ENCODE data around the gene NUDT9.
"Not testable (repeated sequence)": the region's sequence is repeated elsewhere in the genome, so short reads cannot be mapped to it uniquely, and the experiment has no call there.

NUDT9 gene

GRCh38 chr4:87410679-87411078 is 11.7 kb upstream of the NUDT9 start:
- Histone ChIP-seq H3K9ac (ENCODE audit: low read length) (no peak overlapping the region), H3K27ac (ENCODE audit: low read length) (no peak overlapping the region), H3K27me3 (ENCODE audit: control insufficient read depth, insufficient read depth, low read length) (no peaks in the 10 kb centered on the region), H3K4me3 (ENCODE audit: low read length) (no peak overlapping the region), H3K36me3 (ENCODE audit: control insufficient read depth, low read depth, low read length) (no peaks in the 10 kb centered on the region), H3K4me1 (ENCODE audit: control insufficient read depth, low read depth, low read length) (no peaks in the 10 kb centered on the region), H3K9me3 (ENCODE audit: control insufficient read depth, low read depth, low read length) (no peaks in the 10 kb centered on the region)

GRCh38 chr4:87414816-87415215 is 7.6 kb upstream of the NUDT9 start:
- Histone ChIP-seq H3K4me1 (ENCODE audit: control insufficient read depth, low read depth, low read length) (peaks cover 3% of the 10 kb centered on the region), H3K27me3 (ENCODE audit: control insufficient read depth, insufficient read depth, low read length) (no peaks in the 10 kb centered on the region), H3K27ac (ENCODE audit: low read length) (no peak overlapping the region), H3K36me3 (ENCODE audit: control insufficient read depth, low read depth, low read length) (no peaks in the 10 kb centered on the region), H3K9me3 (ENCODE audit: control insufficient read depth, low read depth, low read length) (no peaks in the 10 kb centered on the region), H3K9ac (ENCODE audit: low read length) (no peak overlapping the region), H3K4me3 (ENCODE audit: low read length) (no peak overlapping the region)

- Histone ChIP-seq H3K4me3 (ENCODE audit: low read length) (no peak overlapping the region), H3K4me1 (ENCODE audit: control insufficient read depth, low read depth, low read length) (peaks cover 10% of the 10 kb centered on the region), H3K27ac (ENCODE audit: low read length) (no peak overlapping the region), H3K9ac (ENCODE audit: low read length) (no peak overlapping the region), H3K9me3 (ENCODE audit: control insufficient read depth, low read depth, low read length) (no peaks in the 10 kb centered on the region), H3K36me3 (ENCODE audit: control insufficient read depth, low read depth, low read length) (no peaks in the 10 kb centered on the region), H3K27me3 (ENCODE audit: control insufficient read depth, insufficient read depth, low read length) (no peaks in the 10 kb centered on the region)
Observed at GRCh38 chr4:87416965-87417364, 5.4 kb upstream of the NUDT9 start.

GRCh38 chr4:87418410-87418809 is 4.0 kb upstream of the NUDT9 start:
- H3K36me3 ChIP-seq (ENCODE audit: control insufficient read depth, low read depth, low read length) = not testable (repeated sequence)

GRCh38 chr4:87419578-87420249 is 2.7 kb upstream of the NUDT9 start:
- no peaks in the 10 kb centered on the region for H3K9me3 ChIP-seq (ENCODE audit: control insufficient read depth, low read depth, low read length)
- no peak overlapping the region for H3K27ac ChIP-seq (ENCODE audit: low read length)
- H3K4me1 ChIP-seq (ENCODE audit: control insufficient read depth, low read depth, low read length) = peaks cover 10% of the 10 kb centered on the region
- H3K4me3 ChIP-seq (ENCODE audit: low read length) = no peak overlapping the region
- H3K27me3 ChIP-seq (ENCODE audit: control insufficient read depth, insufficient read depth, low read length) = no peaks in the 10 kb centered on the region
- no peaks in the 10 kb centered on the region for H3K36me3 ChIP-seq (ENCODE audit: control insufficient read depth, low read depth, low read length)
- H3K9ac ChIP-seq (ENCODE audit: low read length) = no peak overlapping the region

More at GRCh38 chr4:87418410-87418809, 4.0 kb upstream of the NUDT9 start:
- H3K9me3 ChIP-seq (ENCODE audit: control insufficient read depth, low read depth, low read length); H3K9ac ChIP-seq (ENCODE audit: low read length); H3K27me3 ChIP-seq (ENCODE audit: control insufficient read depth, insufficient read depth, low read length); H3K27ac ChIP-seq (ENCODE audit: low read length); H3K4me3 ChIP-seq (ENCODE audit: low read length): not testable (repeated sequence)
- peaks cover 10% of the 10 kb centered on the region for H3K4me1 ChIP-seq (ENCODE audit: control insufficient read depth, low read depth, low read length)

GRCh38 chr4:87420276-87420830 is 2.0 kb upstream of the NUDT9 start:
- no peaks in the 10 kb centered on the region for H3K9me3 ChIP-seq (ENCODE audit: control insufficient read depth, low read depth, low read length)
- no peaks in the 10 kb centered on the region for H3K36me3 ChIP-seq (ENCODE audit: control insufficient read depth, low read depth, low read length)
- H3K27ac ChIP-seq (ENCODE audit: low read length) = no peak overlapping the region
- peaks cover 10% of the 10 kb centered on the region for H3K4me1 ChIP-seq (ENCODE audit: control insufficient read depth, low read depth, low read length)
- no peak overlapping the region for H3K4me3 ChIP-seq (ENCODE audit: low read length)
- no peaks in the 10 kb centered on the region for H3K27me3 ChIP-seq (ENCODE audit: control insufficient read depth, insufficient read depth, low read length)
- H3K9ac ChIP-seq (ENCODE audit: low read length) = no peak overlapping the region

GRCh38 chr4:87423317-87424098 is 1.1 kb downstream of the NUDT9 start:
- Histone ChIP-seq H3K36me3 (ENCODE audit: control insufficient read depth, low read depth, low read length) (no peaks in the 10 kb centered on the region), H3K27ac (ENCODE audit: low read length) (no peak overlapping the region), H3K4me3 (ENCODE audit: low read length) (peak overlapping the region; percentile 93), H3K27me3 (ENCODE audit: control insufficient read depth, insufficient read depth, low read length) (no peaks in the 10 kb centered on the region), H3K9me3 (ENCODE audit: control insufficient read depth, low read depth, low read length) (no peaks in the 10 kb centered on the region), H3K9ac (ENCODE audit: low read length) (peak overlapping the region; percentile 94), H3K4me1 (ENCODE audit: control insufficient read depth, low read depth, low read length) (peaks cover 10% of the 10 kb centered on the region)

GRCh38 chr4:87424099-87424543 is 1.7 kb downstream of the NUDT9 start:
- not testable (repeated sequence) for H3K27ac ChIP-seq (ENCODE audit: low read length); H3K27me3 ChIP-seq (ENCODE audit: control insufficient read depth, insufficient read depth, low read length); H3K9me3 ChIP-seq (ENCODE audit: control insufficient read depth, low read depth, low read length); H3K36me3 ChIP-seq (ENCODE audit: control insufficient read depth, low read depth, low read length); H3K9ac ChIP-seq (ENCODE audit: low read length)
- Histone ChIP-seq H3K4me3 (ENCODE audit: low read length) (peak overlapping the region; percentile 93), H3K4me1 (ENCODE audit: control insufficient read depth, low read depth, low read length) (peaks cover 10% of the 10 kb centered on the region)

- Histone ChIP-seq H3K9me3 (ENCODE audit: control insufficient read depth, low read depth, low read length) (no peaks in the 10 kb centered on the region), H3K4me1 (ENCODE audit: control insufficient read depth, low read depth, low read length) (peaks cover 7% of the 10 kb centered on the region), H3K9ac (ENCODE audit: low read length) (no peak overlapping the region), H3K27ac (ENCODE audit: low read length) (no peak overlapping the region), H3K27me3 (ENCODE audit: control insufficient read depth, insufficient read depth, low read length) (no peaks in the 10 kb centered on the region), H3K4me3 (ENCODE audit: low read length) (no peak overlapping the region), H3K36me3 (ENCODE audit: control insufficient read depth, low read depth, low read length) (no peaks in the 10 kb centered on the region)
Observed at GRCh38 chr4:87425711-87426110, 3.3 kb downstream of the NUDT9 start.

- no peak overlapping the region for H3K9ac ChIP-seq (ENCODE audit: low read length)
- H3K9me3 ChIP-seq (ENCODE audit: control insufficient read depth, low read depth, low read length) = no peaks in the 10 kb centered on the region
- H3K27ac ChIP-seq (ENCODE audit: low read length) = no peak overlapping the region
- no peaks in the 10 kb centered on the region for H3K27me3 ChIP-seq (ENCODE audit: control insufficient read depth, insufficient read depth, low read length)
- no peak overlapping the region for H3K4me3 ChIP-seq (ENCODE audit: low read length)
- no peaks in the 10 kb centered on the region for H3K4me1 ChIP-seq (ENCODE audit: control insufficient read depth, low read depth, low read length)
- no peaks in the 10 kb centered on the region for H3K36me3 ChIP-seq (ENCODE audit: control insufficient read depth, low read depth, low read length)
Observed at GRCh38 chr4:87426865-87427517, 4.6 kb downstream of the NUDT9 start.

GRCh38 chr4:87427518-87427868 is 5.1 kb downstream of the NUDT9 start:
- Histone ChIP-seq H3K36me3 (ENCODE audit: control insufficient read depth, low read depth, low read length) (no peaks in the 10 kb centered on the region), H3K4me1 (ENCODE audit: control insufficient read depth, low read depth, low read length) (no peaks in the 10 kb centered on the region), H3K9me3 (ENCODE audit: control insufficient read depth, low read depth, low read length) (no peaks in the 10 kb centered on the region), H3K27ac (ENCODE audit: low read length) (no peak overlapping the region), H3K4me3 (ENCODE audit: low read length) (no peak overlapping the region), H3K9ac (ENCODE audit: low read length) (no peak overlapping the region), H3K27me3 (ENCODE audit: control insufficient read depth, insufficient read depth, low read length) (no peaks in the 10 kb centered on the region)
